GM12874 (cell line): ENCODE data around the gene TH.

Source experiments
- CTCF ChIP-seq: IDR thresholded peaks from 2 replicates; pipeline ENCODE4 v1.5.1; 2011; ENCODE audit warnings: low read depth, mild to moderate bottlenecking, control low read depth, low read length, moderate library complexity; ENCODE audit not compliant: insufficient read depth

Gene TH

GRCh38 chr11:2177076-2177475, 5.5 kb upstream of the TH start:
- TF ChIP-seq CTCF, result no peak

GRCh38 chr11:2176389-2176900, 4.8 kb upstream of the TH start:
- no peak for TF ChIP-seq CTCF

GRCh38 chr11:2175659-2176058, 4.0 kb upstream of the TH start:
- TF ChIP-seq CTCF, result no peak

GRCh38 chr11:2174361-2174760, 2.7 kb upstream of the TH start:
- no peak for TF ChIP-seq CTCF

- no peak for TF ChIP-seq CTCF
Measured at GRCh38 chr11:2173761-2174160, 2.1 kb upstream of the TH start.

- TF ChIP-seq CTCF, result peak; percentile 49
Measured at GRCh38 chr11:2173150-2173693, 1.6 kb upstream of the TH start.

GRCh38 chr11:2172676-2173075, 1.1 kb upstream of the TH start:
- TF ChIP-seq CTCF, result no peak
